Activated CD8-positive, alpha-beta memory T cell treated with anti-CD3 and anti-CD28 coated beads, Interleukin-2, amount 50 U/mL, for 4 hours (primary cell): ENCODE results near the gene C1orf174.

ENCODE experiments used
- DNase-seq: peaks from one replicate; pipeline ENCODE4 v3.0.0-alpha.2; 2020

The C1orf174 gene

GRCh38 chr1:3900150-3900968 lies at the start of gene C1orf174:
Gene C1orf174, minus strand, starts transcription at chr1:3900272. Its CDS starts 86 bp downstream, at chr1:3900186.
- peak; percentile 92 for DNase-seq

GRCh38 chr1:3948344-3948743 lies 48.3 kb upstream of the C1orf174 start:
- DNase-seq: no peak

- no peak for DNase-seq
These were observed 46.1 kb upstream of the C1orf174 start for GRCh38 chr1:3945916-3946840.

- no peak for DNase-seq
These were observed 45.1 kb upstream of the C1orf174 start for GRCh38 chr1:3945222-3945621.

- no peak for DNase-seq
These were observed 44.6 kb upstream of the C1orf174 start for GRCh38 chr1:3944578-3945125.

- DNase-seq: no peak
These were observed 43.9 kb upstream of the C1orf174 start for GRCh38 chr1:3943806-3944577.

- DNase-seq: no peak
These were observed 43.0 kb upstream of the C1orf174 start for GRCh38 chr1:3943123-3943431.

GRCh38 chr1:3942416-3943122 lies 42.5 kb upstream of the C1orf174 start:
- DNase-seq: no peak

- no peak for DNase-seq
These were observed 40.8 kb upstream of the C1orf174 start for GRCh38 chr1:3940754-3941345.

- DNase-seq: no peak
These were observed 40.1 kb upstream of the C1orf174 start for GRCh38 chr1:3940081-3940753.

- DNase-seq: no peak
These were observed 39.4 kb upstream of the C1orf174 start for GRCh38 chr1:3939242-3940080.

GRCh38 chr1:3932156-3932919 lies 32.3 kb upstream of the C1orf174 start:
- no peak for DNase-seq

- no peak for DNase-seq
These were observed 31.2 kb upstream of the C1orf174 start for GRCh38 chr1:3931007-3931912.

GRCh38 chr1:3930301-3931006 lies 30.4 kb upstream of the C1orf174 start:
- DNase-seq: no peak

GRCh38 chr1:3929126-3929525 lies 29.1 kb upstream of the C1orf174 start:
- DNase-seq: no peak

GRCh38 chr1:3928586-3928985 lies 28.5 kb upstream of the C1orf174 start:
- DNase-seq: no peak

- no peak for DNase-seq
These were observed 26.9 kb upstream of the C1orf174 start for GRCh38 chr1:3926956-3927355.

- DNase-seq: no peak
These were observed 25.7 kb upstream of the C1orf174 start for GRCh38 chr1:3925762-3926161.
